Stimulated activated CD4-positive, alpha-beta T cell treated with anti-CD3 and anti-CD28 coated beads, Interleukin-1b, Interleukin-23, amount 100 ng/mL, for 24 hours (primary cell): ENCODE results near the gene IBTK.
"Not testable (repeated sequence)": the region's sequence is repeated elsewhere in the genome, so short reads cannot be mapped to it uniquely, and the experiment has no call there.

ENCODE experiments used
- DNase-seq, 4 experiments: peaks; one replicate each; pipeline ENCODE4 v3.0.0-alpha.2; 2020; ENCODE audit warnings: low read depth in 4 of 4, low spot score in 1 of 4

Gene IBTK

GRCh38 chr6:82247505-82248272 is at the start of gene IBTK:
Gene IBTK (minus strand): TSS chr6:82247744. CDS start chr6:82240486, 7,258 bp downstream.
- peak; percentile 75 to 86 (median 84) for DNase-seq

GRCh38 chr6:82283771-82284410 is 36.3 kb upstream of the IBTK start:
- no peak for DNase-seq

- DNase-seq, result not testable (repeated sequence)
Measured at GRCh38 chr6:82281550-82281949, 34.0 kb upstream of the IBTK start.

GRCh38 chr6:82277686-82278085 is 30.1 kb upstream of the IBTK start:
- no peak for DNase-seq

- no peak for DNase-seq
Measured at GRCh38 chr6:82275686-82276085, 28.1 kb upstream of the IBTK start.

GRCh38 chr6:82273295-82273694 is 25.8 kb upstream of the IBTK start:
- DNase-seq, result no peak

GRCh38 chr6:82270881-82271635 is 23.5 kb upstream of the IBTK start:
- DNase-seq, result no peak

- DNase-seq, result no peak
Measured at GRCh38 chr6:82268301-82268846, 20.8 kb upstream of the IBTK start.

- no peak for DNase-seq
Measured at GRCh38 chr6:82264824-82265223, 17.3 kb upstream of the IBTK start.

GRCh38 chr6:82264321-82264720 is 16.8 kb upstream of the IBTK start:
- no peak for DNase-seq

- no peak for DNase-seq
Measured at GRCh38 chr6:82263916-82264315, 16.4 kb upstream of the IBTK start.

GRCh38 chr6:82260997-82261732 is 13.6 kb upstream of the IBTK start:
- DNase-seq, result no peak

GRCh38 chr6:82259389-82259788 is 11.8 kb upstream of the IBTK start:
- DNase-seq, result no peak

- DNase-seq, result no peak
Measured at GRCh38 chr6:82257088-82257774, 9.7 kb upstream of the IBTK start.

- not testable (repeated sequence) for DNase-seq
Measured at GRCh38 chr6:82254722-82255121, 7.2 kb upstream of the IBTK start.

GRCh38 chr6:82251942-82252341 is 4.4 kb upstream of the IBTK start:
- DNase-seq, result no peak

GRCh38 chr6:82249381-82250253 is 2.1 kb upstream of the IBTK start:
- no peak for DNase-seq

- DNase-seq, result no peak
Measured at GRCh38 chr6:82248273-82248735, 760 bp upstream of the IBTK start.

GRCh38 chr6:82246802-82247504 is 591 bp downstream of the IBTK start:
- DNase-seq, result peak in 1 of 4 experiments; percentile 11
